Stromal cell of bone marrow (primary cell): ENCODE measurements around the gene ANKRD62.

Source experiments
- DNase-seq: peaks from one replicate; pipeline ENCODE4 v3.0.0-alpha.2; 2012; ENCODE audit warnings: low read depth

Gene ANKRD62

DNA sequence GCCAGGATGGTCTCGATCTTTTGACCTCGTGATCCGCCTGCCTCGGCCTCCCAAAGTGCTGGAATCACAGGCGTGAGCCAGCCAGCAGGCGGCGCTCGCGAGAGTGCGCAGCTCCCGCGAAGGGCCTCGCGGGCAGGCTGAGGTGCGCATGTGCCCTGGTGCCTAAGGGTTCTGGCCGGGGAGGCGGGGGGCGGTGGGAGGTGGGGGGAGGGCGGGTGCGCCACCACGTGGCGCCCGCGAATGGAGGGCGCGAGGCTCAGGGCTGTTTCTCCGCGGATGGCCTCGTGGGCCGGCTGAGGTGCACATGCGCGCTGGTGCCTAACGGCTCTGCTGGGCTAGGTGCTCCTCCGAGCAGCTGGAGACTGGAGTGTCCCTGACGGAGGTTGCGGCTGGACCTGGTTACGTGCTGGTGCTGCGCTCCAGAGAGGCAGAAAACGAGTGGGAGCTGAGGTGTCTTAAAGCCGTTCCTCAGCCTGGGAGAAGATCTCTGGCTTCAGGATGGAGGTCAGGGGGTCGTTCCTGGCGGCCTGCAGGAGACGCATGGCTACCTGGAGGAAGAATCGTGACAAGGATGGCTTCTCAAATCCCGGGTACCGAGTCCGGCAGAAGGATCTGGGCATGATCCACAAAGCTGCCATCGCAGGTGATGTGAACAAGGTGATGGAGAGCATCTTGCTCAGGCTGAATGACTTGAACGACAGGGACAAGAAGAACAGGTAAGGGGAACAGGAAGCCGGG is at the start of gene ANKRD62:
Gene ANKRD62 (plus strand): TSS at position 324 of the 738 bp plus-strand sequence. CDS start 175 bp downstream, at position 499.
- no peak for DNase-seq

GRCh38 chr18:12044591-12044990 is 49.1 kb upstream of the ANKRD62 start:
- no peak for DNase-seq

- DNase-seq = no peak
Measured at GRCh38 chr18:12046046-12046750, 47.4 kb upstream of the ANKRD62 start.

DNA sequence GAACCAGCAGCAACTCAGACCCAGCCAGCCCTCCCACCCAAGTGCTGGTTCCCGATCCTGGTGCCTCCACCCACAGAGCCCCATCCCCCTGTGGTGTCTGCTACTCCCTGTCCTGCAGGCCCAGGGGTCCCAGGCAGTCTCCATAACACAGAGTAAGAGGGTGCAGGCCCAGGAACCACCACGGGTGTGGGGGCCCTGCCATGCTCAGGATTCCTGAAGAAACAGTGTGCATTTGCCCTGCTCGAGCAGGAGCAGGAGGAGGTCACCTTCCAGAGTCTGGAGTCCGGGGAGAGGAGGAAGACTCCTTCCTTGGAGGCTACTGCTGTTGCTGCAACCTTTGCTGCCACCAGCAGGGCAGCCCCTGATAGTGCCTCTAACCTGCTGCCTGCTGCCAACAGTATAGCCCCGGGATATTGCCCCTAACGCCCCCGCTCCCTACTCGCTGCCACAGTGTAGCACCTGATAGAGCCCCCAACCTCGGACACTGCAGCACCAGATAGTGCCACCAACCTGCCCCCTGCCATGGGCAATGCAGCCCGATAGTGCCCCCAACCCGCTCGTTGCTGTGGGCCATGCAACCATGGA is 46.8 kb upstream of the ANKRD62 start:
- DNase-seq = no peak

GRCh38 chr18:12048010-12048826 is 45.4 kb upstream of the ANKRD62 start:
- DNase-seq = no peak

GRCh38 chr18:12048827-12049175 is 44.8 kb upstream of the ANKRD62 start:
- peak; percentile 82 for DNase-seq

GRCh38 chr18:12049978-12050811 is 43.4 kb upstream of the ANKRD62 start:
- DNase-seq = no peak

DNA sequence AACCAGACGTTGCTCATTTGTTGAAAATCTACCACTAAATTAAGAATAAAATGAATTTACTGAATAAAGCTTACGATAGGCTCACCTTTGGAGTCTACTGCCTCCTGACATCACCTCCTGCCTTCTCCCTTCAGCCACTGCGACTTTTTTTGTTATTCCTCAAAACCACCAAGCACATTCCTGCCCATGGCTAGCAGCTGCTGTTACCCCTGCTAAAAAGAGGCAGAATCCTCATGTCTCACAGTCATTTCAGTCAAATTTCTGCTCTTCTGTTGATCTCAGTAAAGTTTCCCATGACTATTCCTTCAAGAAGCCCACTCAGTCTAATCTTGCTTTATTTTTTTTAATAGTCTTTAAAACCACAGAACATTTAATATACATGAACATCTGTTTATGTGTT is 40.8 kb upstream of the ANKRD62 start:
- no peak for DNase-seq

DNA sequence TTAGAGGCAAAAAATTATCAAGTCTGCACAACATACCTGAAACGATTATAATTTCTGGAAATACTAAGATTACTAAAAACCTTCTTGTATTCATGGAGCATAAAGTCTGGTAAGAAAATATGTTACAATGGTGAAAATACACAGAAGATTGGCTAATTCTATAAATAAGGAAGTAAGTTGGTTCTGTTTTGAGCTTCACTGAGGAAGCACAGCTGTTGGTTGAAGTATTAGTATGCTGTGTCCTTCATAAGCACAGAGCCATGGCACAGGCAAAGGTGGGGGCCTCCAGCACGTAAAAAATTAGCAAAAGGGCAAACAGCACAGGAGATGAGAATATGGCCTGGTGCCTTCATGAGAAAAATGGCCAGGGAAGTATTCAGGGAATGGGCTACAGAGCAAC is 40.4 kb upstream of the ANKRD62 start:
- no peak for DNase-seq

- DNase-seq = no peak
Measured at GRCh38 chr18:12056034-12056883, 37.4 kb upstream of the ANKRD62 start.

- no peak for DNase-seq
Measured at GRCh38 chr18:12056884-12057402, 36.7 kb upstream of the ANKRD62 start.

DNA sequence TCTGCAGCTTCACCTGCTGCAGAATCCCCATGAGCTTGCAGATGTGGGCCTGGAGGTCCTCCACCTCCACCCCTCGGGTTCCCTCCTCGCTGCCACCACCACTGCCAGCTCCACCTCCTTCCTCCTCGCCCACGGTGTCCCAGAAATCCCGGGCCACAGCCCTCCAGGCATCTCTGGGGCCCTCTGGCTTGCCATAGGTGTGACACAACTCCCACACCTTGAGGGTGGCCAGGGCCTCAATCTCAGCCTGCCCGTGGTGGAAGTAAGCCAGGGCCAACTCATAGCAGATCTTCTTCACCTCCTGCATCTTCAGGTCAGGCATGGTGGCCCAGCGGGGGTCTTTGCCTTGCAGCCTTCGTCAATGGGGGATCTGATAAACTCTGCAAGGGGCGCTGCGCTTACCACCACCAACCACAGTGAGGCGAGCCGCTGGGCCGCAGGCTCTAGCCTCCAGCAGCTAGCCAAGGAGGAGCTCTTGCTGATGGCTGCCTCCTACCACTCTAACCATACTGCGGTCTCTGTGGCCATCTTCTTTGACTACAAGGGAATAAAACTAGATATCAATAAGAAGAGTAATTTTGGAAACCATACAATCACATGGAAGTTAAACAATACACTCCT is 36.1 kb upstream of the ANKRD62 start:
- no peak for DNase-seq

DNA sequence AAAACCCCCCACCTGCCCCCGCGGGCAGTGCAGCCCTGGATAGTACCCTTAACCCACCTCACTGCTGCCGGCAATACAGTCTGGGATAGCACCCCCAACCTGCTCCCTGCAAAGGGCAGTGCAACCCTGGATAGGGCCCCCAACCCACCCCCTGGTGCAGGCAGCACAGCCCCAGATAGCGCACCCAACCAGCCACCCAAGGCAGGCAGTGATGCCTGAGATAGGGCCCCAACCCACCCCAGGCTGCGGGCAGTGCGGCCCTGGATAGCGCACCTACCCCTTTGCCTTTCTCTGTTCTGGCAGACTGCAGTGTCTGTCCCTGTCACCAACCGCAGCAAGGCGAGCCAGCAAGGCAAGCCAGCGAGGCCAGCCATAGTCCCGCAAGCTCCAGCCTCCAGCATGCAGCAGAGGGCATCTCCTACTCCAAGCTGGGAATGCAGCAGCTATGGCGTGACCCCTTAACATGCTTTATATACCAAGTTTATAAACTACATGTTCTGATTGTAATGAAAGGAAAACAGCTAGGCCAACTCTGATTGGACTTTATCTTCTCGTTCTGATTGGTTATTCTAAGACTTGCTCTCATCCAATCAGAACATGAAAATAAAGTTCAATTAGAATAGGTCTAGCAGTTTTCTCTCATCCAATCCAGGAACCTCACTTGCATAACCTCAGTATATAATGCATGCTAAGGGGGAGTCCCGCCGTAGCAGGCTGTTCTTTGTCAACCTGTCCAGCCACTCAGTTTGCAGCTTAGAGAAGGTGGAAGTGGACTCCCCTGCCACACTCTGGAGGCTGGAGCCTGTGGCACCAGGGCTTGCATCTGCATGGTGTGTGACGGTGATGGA is 34.1 kb upstream of the ANKRD62 start:
- no peak for DNase-seq

GRCh38 chr18:12060182-12060870 is 33.3 kb upstream of the ANKRD62 start:
- no peak for DNase-seq

DNA sequence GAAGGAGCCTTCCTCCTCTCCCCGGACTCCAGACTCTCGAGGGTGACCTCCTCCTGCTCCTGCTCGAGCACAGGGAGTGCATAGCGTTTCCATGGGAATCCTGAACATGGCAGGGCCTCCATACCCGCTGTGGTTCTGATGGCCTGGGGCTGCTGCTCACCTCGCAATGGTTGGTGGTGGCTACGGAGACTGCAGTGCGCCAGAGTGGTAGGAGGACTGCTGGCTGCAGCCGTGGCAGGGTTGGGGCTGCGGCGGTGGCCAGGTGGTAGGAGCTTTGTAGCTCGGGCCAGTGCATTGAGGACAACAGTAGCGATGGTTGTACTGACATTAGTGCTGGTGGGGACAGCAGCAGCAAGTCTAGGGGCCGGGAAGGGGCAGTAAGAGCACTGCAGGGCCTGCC is 32.0 kb upstream of the ANKRD62 start:
- no peak for DNase-seq

DNA sequence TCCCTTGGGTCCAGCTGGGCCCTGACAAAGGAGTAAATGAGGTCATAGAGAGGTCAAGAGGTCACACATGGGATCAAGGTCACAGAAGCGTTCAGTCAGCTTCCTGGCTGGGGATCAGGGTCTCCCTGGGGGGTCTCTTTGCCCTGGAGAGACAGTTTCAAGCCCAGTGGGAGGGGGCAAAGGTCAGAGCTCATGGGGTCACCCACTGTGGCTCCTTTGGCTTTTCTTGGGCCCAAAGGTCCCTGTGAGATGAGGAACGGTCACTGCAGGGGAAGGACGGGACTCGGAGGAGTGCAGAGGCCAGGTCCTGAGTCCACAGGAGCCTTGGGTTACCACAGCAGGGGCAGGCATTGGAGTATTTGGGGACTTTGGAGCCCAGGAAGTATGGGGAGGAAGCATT is 30.7 kb upstream of the ANKRD62 start:
- DNase-seq = no peak

- no peak for DNase-seq
Measured at GRCh38 chr18:12064086-12064763, 29.4 kb upstream of the ANKRD62 start.

DNA sequence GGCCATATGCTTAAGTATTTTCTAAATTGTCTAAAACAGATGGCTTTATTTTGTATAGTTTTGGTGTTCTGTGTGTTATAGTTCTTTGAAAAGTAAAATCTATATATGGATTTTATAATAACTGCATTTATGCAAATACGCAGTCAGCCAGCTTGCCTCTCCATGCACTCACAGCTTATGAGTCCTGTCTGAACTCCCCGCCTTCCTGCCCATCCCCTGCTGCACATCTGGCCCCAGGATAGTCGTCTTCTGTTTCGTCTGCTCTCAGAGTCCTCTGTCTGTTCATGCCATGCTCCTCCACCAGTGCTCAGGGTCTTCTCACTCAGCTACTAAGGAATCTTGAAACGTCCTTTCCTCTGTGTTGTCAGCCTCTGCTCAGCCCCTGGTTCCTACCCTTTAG is 28.2 kb upstream of the ANKRD62 start:
- DNase-seq = no peak
